Measurements from ENCODE around the gene MAP3K21.

- TF ChIP-seq POLR2AphosphoS5 (IDR thresholded peaks at IDR 0.05) (no peak), CTCF (IDR thresholded peaks at IDR 0.05; ENCODE audit: poor library complexity, severe bottlenecking) (no peak)
Observed at GRCh38 chr1:233386336-233386735, 58.8 kb downstream of the MAP3K21 start.

Measured in neural cell (in vitro differentiated cells).